Activated CD8-positive, alpha-beta T cell treated with anti-CD3 and anti-CD28 coated beads for 36 hours (primary cell): Measurements from ENCODE around the gene ERGIC1. TPM values are rescaled to one million over a fixed set of nuclear protein-coding genes. Genes with fewer than 3 reads are reported as not detected.
A peak's percentile ranks its signal among the peaks of the same experiment; 100 is the strongest.

Source experiments
- ATAC-seq: fragments of 200-7000 bp; cut with Tn5 transposase; one replicate; pipeline ENCODE4 v1.10.0; 2021; ENCODE audit warnings: mild to moderate bottlenecking, moderate library complexity
- CTCF ChIA-PET: fragments of 350-600 bp; sonication (Branson Sonifier 250); formaldehyde crosslinking; loops from one replicate; lab custom pipeline; 2021; ENCODE audit warnings: antibody characterized with exemption; lab: Charles Lee
- POLR2A ChIA-PET: fragments of 350-600 bp; sonication (Branson Sonifier 250); formaldehyde crosslinking; loops from one replicate; lab custom pipeline; 2021; ENCODE audit warnings: antibody characterized with exemption; lab: Charles Lee
- DNase-seq: peaks from one replicate; pipeline ENCODE4 v3.0.0-alpha.2; 2020
- H3K27ac Mint-ChIP-seq: one replicate; pipeline ENCODE4 v1.8.0; 2021; ENCODE audit warnings: mild to moderate bottlenecking, mixed read lengths
- H3K27me3 Mint-ChIP-seq: one replicate; pipeline ENCODE4 v1.8.0; 2021; ENCODE audit warnings: mixed read lengths
- H3K36me3 Mint-ChIP-seq: one replicate; pipeline ENCODE4 v1.8.0; 2021; ENCODE audit warnings: low read depth, mixed read lengths
- H3K4me1 Mint-ChIP-seq: one replicate; pipeline ENCODE4 v1.8.0; 2021; ENCODE audit warnings: low read depth, mixed read lengths
- H3K4me3 Mint-ChIP-seq: one replicate; pipeline ENCODE4 v1.8.0; 2021; ENCODE audit warnings: mild to moderate bottlenecking, moderate library complexity, mixed read lengths
- H3K9me3 Mint-ChIP-seq: one replicate; pipeline ENCODE4 v1.8.0; 2021; ENCODE audit warnings: mixed read lengths
- CTCF ChIP-seq: fragments of 200-600 bp; IDR thresholded peaks from one replicate; pipeline ENCODE4 v1.8.0; 2022; ENCODE audit warnings: antibody characterized with exemption, mild to moderate bottlenecking
- intact Hi-C: fragments of 100-400 bp; cut with micrococcal nuclease; formaldehyde crosslinking; loops from one replicate; pipeline ENCODE4 v1.10.0; 2022
- total RNA-seq, 2 experiments: library from RNA; stranded (reverse); gene quantifications; one replicate each; pipeline ENCODE4 v1.2.3, GENCODE V29; 2021

The ERGIC1 gene
- total RNA-seq, 2 experiments from 2014 or later: 56.1 to 57.0 TPM

- Mint-ChIP-seq H3K9me3 (no peaks in the 10 kb centered on the region), H3K36me3 (no peaks in the 10 kb centered on the region), H3K27me3 (no peaks in the 10 kb centered on the region), H3K4me3 (no peak overlapping the region), H3K4me1 (peaks cover 31% of the 10 kb centered on the region), H3K27ac (no peak overlapping the region)
- ChIA-PET CTCF (interaction anchor here (0.6 to 1.1 kb wide), 2 partner anchors 10 to 150 kb away, joined by 3 read pairs; no protein-coding TSS in a partner anchor), POLR2A (no interaction called here)
- DNase-seq (no peak), ATAC-seq (no peak)
- intact Hi-C loops: no loop called here
- TF ChIP-seq CTCF: no peak
These were observed 32.3 kb downstream of the ERGIC1 start for GRCh38 chr5:172866378-172866777.

- Mint-ChIP-seq H3K27me3 (no peaks in the 10 kb centered on the region), H3K4me3 (no peak overlapping the region), H3K36me3 (no peaks in the 10 kb centered on the region), H3K27ac (no peak overlapping the region), H3K4me1 (peaks cover 31% of the 10 kb centered on the region), H3K9me3 (no peaks in the 10 kb centered on the region)
- no peak for DNase-seq
- ATAC-seq: no peak
- intact Hi-C loops: no loop called here
- TF ChIP-seq CTCF: no peak
- ChIA-PET CTCF (interaction anchor here (0.6 to 1.1 kb wide), 3 partner anchors 8 to 151 kb away, joined by 3 read pairs; no protein-coding TSS in a partner anchor), POLR2A (no interaction called here)
These were observed 33.0 kb downstream of the ERGIC1 start for GRCh38 chr5:172866802-172867748.

- ChIA-PET CTCF (interaction anchor here (0.8 kb wide), 1 partner anchor 9 kb away, joined by 3 read pairs; no protein-coding TSS in a partner anchor), POLR2A (no interaction called here)
- ATAC-seq (no peak), DNase-seq (no peak)
- Mint-ChIP-seq H3K4me3 (no peak overlapping the region), H3K9me3 (no peaks in the 10 kb centered on the region), H3K36me3 (no peaks in the 10 kb centered on the region), H3K27ac (no peak overlapping the region), H3K4me1 (peaks cover 26% of the 10 kb centered on the region), H3K27me3 (no peaks in the 10 kb centered on the region)
- intact Hi-C loops: no loop called here
- TF ChIP-seq CTCF: no peak
These were observed 33.8 kb downstream of the ERGIC1 start for GRCh38 chr5:172867761-172868435.

- CTCF ChIA-PET: no interaction called here
- peak overlapping the region; percentile 9 for H3K27ac Mint-ChIP-seq
These were observed 34.4 kb downstream of the ERGIC1 start for GRCh38 chr5:172868436-172868923.

More at GRCh38 chr5:172868436-172868923, 34.4 kb downstream of the ERGIC1 start:
- DNase-seq (no peak), ATAC-seq (peak; percentile 34)
- intact Hi-C loops: no loop called here
- H3K4me3 Mint-ChIP-seq: no peak overlapping the region
- POLR2A ChIA-PET: interaction anchor here (0.7 kb wide), 1 partner anchor 14 kb away, joined by 3 read pairs; no protein-coding TSS in a partner anchor
- peaks cover 28% of the 10 kb centered on the region for H3K4me1 Mint-ChIP-seq
- TF ChIP-seq CTCF: no peak
- H3K9me3 Mint-ChIP-seq: no peaks in the 10 kb centered on the region
- H3K36me3 Mint-ChIP-seq: no peaks in the 10 kb centered on the region
- no peaks in the 10 kb centered on the region for H3K27me3 Mint-ChIP-seq
